Activated CD4-positive, alpha-beta T cell treated with anti-CD3 and anti-CD28 coated beads, Interleukin-2, Interleukin-4, amounts not matched to agents 100 ng/mL and 50 ng/mL, durations not matched to agents 16 hours and 8 hours (primary cell): ENCODE data around the gene DOCK7.
"Not testable (repeated sequence)": the region's sequence is repeated elsewhere in the genome, so short reads cannot be mapped to it uniquely, and the experiment has no call there.

Experiments
- DNase-seq: peaks from one replicate; pipeline ENCODE4 v3.0.0-alpha.2; 2020; ENCODE audit warnings: low spot score

DOCK7 gene

DNA sequence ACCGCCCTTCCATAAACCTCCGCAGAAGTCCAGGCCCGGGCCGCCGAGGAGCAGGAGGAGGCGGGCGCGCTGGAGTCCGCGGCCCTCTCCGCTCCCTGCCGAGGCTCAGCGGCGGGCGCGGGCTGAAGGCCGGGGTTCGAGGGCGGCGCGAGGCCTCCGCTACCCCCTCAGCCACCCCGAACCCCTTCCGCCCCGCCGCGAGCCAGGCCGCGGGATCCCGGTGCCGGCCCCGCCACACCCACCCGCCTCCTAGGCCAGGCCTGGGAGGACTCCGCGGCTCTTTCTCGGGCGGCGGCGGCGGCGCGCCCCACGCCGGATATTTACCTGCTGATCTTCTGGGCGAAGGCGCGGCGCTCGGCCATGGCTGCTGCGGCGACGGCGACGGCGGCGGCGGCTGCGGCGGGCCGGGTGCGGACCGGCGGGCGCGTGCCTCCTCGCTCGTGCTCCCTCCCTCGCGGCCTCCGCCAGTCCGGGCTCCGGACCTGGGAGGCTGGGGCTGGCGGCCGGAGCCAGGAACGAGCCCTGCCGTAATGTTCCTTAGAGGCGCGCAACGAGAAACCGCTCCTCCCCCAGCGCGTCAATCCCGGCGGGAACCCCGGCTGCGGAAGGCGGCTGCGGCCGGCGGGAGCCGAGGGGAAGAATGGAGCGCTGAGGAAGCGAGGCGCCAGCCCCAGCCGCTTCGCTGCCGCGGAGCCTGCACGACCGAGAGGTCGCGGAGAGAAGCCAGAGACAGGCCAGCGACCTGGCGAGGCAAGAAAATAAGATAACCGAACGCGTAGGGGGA is at the start of gene DOCK7:
Gene DOCK7 (minus strand): TSS at position 484 of the 784 bp plus-strand sequence. CDS start 122 bp downstream, at position 362.
- DNase-seq: peak; percentile 48

- DNase-seq: no peak
Observed at GRCh38 chr1:62735491-62736171, 47.4 kb upstream of the DOCK7 start.

DNA sequence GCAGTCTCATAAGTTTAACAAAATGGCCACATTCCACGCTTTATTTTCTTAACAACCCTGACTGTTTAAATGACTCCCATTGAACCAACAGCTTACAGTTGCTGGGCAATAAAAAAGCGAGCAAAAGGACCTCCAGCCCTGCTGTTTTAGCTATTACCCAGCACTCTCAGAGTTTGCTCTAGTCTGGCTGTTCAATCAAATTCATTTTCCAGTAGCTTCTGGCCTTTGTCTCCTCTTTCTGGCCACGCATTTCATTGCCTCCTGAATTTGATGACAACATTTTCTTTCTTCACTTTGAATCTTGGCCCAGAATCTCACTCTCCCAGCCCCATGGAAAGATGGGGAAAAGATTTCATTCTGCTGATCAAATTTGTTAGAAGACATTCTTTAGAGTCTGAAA is 44.1 kb upstream of the DOCK7 start:
- no peak for DNase-seq

DNA sequence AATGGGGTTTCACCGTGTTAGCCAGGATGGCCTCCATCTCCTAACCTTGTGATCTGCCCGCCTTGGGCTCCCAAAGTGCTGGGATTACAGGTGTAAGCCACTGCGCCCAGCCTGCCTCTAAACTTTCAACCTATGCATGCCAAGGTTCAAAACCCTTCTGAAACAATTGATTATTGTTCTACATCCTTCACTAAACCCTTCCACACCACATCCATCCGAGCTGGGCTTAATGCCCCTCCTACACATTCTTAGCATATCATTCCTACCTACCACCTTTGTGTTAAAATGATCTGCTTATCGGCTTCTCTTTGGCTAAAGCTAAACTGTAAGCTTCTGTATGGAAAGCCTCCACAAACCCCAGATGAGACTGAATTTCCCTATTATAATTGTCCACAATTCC is 40.8 kb upstream of the DOCK7 start:
- no peak for DNase-seq

DNA sequence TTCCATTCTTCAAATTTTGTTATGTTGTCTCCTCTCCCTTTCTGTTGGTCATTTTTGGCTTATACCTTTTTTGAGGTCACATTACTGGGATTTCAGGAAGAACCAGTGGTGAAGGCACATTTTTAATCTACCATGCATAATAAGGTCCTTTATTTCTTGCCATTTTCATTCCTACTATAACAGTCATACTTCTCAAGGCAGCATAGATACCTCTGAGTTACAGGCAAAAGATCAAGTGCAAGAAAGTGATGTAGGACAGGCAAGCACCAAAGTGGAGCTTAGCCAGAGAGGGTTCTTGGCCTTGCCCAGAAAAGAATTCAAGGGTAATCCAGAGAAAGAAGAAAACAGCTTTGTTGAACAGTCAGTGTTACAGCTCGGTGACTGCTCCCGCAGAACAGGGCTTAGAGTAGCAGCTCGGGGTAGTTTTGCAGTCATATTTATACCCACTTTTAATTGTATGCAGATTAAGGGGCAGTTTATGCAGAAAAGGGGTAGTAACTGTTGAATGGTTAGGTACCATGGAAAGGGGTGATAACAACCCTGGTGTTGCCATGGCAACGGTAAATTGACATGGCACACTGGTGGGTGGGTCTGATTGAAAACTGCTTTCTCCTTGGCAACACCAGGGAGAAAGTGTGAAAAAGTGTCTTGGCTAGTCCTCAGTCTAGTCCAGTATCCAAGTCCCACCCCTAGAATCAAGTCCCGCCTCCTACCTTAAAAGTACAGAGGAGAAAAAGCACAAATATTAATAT is 39.6 kb upstream of the DOCK7 start:
- no peak for DNase-seq

- DNase-seq: no peak
Observed at GRCh38 chr1:62726011-62726442, 37.8 kb upstream of the DOCK7 start.

- DNase-seq: no peak
Observed at GRCh38 chr1:62725255-62725654, 37.1 kb upstream of the DOCK7 start.

GRCh38 chr1:62724430-62724829 is 36.2 kb upstream of the DOCK7 start:
- no peak for DNase-seq

DNA sequence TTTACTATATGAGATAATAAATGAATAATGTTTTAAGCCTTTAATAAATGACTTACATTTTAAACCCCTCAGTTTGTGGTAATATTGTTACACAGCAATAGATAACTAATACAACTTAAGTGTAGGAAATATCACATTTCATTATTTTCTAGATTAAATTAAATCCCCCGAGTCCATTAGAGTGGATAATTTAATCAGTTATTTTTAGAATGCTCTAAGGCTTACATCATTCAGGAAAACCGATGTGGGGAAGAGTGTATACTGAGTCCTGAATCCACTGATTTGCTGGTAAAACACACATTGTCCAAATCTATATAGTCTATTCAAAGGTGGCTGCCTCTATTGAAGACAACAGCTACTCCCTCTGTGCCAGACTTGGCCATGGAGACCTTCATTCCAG is 35.7 kb upstream of the DOCK7 start:
- no peak for DNase-seq

- DNase-seq: no peak
Observed at GRCh38 chr1:62722796-62723195, 34.6 kb upstream of the DOCK7 start.

DNA sequence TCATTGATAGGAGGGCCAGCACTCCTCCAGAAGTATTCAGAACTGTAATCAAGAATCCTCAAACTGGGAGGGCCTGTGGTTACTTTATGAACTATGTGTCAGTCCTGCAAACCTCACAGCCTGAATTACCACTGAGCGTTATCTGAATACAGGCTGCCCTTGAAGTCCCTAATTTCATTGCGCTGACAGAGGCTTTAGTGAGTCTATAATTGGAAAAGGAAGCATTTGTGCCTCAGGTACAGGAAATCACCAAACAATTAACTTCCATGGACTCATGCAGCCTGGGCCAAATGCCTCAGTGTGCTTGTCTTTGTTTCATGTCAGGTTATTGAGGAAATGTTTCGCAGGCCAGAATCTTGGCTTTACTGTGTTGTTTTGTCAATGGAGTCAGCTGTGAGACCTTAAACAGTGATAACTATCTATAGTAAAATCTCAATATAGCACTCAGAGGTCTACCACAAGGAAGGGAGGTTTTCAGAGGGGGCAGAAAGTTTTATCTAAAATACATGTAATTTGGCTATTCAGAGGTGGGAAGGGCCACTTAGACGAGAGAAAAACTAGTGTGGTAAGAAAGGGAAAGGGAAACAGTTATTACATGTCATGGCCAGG is 32.9 kb upstream of the DOCK7 start:
- no peak for DNase-seq

DNA sequence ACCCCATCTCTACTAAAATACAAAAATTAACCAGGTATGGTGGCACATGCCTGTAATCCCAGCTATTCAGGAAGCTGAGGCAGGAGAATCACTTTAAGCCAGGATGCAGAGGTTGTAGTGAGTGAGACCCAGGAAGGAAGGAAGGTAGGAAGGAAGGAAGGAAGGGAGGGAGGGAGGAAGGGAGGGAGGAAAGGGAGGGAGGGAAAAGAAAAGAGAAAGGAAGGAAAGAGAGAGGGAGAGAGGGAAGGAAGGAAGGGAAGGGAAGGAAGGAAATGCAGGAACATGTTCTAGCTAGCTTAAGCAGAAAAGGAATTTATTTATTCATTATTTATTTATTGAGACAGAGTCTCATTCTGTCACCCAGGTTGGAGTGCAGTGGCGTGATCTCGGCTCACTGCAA is 30.2 kb upstream of the DOCK7 start:
- DNase-seq: not testable (repeated sequence)

DNA sequence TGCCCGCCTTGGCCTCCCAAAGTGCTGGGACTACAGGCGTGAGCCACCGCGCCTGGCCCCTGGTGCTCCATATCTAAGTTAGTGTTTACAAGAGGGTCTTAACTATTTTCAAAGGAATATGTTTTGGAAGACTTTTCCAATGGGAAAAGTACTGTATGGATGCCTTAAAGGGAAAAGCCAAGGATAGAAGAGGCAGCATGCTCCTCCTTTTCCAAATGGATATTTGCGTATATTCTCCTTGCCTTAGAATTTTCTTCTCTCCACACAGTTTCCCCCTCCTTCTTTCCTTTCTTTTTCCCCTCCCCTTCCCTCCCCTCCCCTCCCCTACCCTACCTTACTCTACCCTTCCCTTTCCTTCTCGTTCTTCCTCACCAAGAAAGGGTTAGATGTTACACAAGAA is 29.3 kb upstream of the DOCK7 start:
- no peak for DNase-seq

GRCh38 chr1:62716397-62716796 is 28.2 kb upstream of the DOCK7 start:
- no peak for DNase-seq

- DNase-seq: no peak
Observed at GRCh38 chr1:62712336-62713243, 24.4 kb upstream of the DOCK7 start.

GRCh38 chr1:62707744-62708120 is 19.5 kb upstream of the DOCK7 start:
- no peak for DNase-seq

- DNase-seq: no peak
Observed at GRCh38 chr1:62706985-62707743, 19.0 kb upstream of the DOCK7 start.

DNA sequence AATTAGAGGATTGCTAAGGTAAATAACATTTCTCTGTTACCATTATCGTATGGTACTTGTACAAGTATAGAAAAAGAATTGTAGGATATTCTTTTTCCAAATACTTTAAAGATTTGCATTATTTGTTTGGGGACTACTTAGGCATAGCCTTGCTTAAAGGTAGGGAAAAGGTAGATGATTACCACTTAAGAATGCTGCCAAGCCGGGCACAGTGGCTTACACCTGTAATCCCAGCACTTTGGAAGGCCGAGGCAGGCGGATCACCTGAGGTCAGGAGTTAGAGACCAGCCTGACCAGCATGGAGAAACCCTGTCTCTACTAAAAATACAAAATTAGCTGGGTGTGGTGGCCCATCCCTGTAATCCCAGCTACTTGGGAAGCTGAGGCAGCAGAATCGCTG is 10.0 kb upstream of the DOCK7 start:
- not testable (repeated sequence) for DNase-seq

- DNase-seq: not testable (repeated sequence)
Observed at GRCh38 chr1:62694479-62694878, 6.3 kb upstream of the DOCK7 start.

DNA sequence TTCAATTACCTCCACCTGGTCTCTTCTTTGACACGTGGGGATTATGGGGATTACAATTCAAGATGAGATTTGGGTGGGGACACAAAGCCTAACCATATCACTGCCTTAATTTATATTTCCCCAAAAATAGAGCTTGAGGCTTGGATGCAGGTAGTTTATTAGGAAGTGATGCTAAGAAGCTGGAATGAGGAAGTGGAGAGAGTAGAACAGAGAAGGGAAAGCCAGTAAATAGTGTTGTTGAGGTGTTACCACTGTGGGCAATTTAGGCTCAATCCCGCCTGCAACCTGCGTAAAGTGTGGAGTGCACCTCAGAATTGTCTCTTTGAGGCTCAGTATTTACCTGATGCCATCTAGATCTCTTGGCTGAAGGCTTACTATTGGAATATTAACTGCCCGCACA is 4.9 kb upstream of the DOCK7 start:
- DNase-seq: no peak
